GM21737 (cell line): ENCODE measurements around the gene CYTH4.

ENCODE experiments used
- ATAC-seq: cut with Tn5 transposase; IDR thresholded peaks from one replicate; pipeline ENCODE4 v1.9.1; 2021; ENCODE audit warnings: mild to moderate bottlenecking, moderate library complexity; ENCODE audit not compliant: unreplicated experiment

Gene CYTH4

GRCh38 chr22:37269936-37270678, 12.2 kb upstream of the CYTH4 start:
- no peak for ATAC-seq

- ATAC-seq: no peak
Measured at GRCh38 chr22:37270928-37271650, 11.2 kb upstream of the CYTH4 start.

- no peak for ATAC-seq
Measured at GRCh38 chr22:37273126-37273845, 9.0 kb upstream of the CYTH4 start.

GRCh38 chr22:37273846-37274225, 8.5 kb upstream of the CYTH4 start:
- ATAC-seq: no peak

DNA sequence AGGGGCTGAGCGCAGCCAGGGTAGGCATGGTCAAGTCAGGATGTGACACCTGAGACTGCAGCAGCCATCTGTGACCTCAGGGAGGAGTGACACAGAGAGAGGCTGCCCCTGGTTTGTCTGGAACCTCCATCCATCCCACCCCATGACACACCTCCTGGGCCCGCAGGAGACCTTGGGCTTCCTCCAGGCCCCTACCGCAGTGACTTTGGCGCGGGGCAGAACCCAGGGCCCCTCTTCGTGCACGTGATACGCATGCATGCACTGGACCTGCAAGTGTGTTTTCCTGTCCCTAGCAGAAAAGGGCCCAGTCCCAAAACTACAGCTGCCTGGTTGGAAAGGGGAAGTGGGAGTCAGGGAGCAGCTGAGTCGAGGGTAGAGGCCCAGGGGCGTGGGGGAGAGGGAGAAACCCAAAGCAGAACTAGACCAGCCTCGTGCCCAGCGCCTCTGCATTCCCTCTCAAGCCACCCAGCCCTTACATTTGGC, 7.9 kb upstream of the CYTH4 start:
- no peak for ATAC-seq

GRCh38 chr22:37275134-37275533, 7.2 kb upstream of the CYTH4 start:
- no peak for ATAC-seq

DNA sequence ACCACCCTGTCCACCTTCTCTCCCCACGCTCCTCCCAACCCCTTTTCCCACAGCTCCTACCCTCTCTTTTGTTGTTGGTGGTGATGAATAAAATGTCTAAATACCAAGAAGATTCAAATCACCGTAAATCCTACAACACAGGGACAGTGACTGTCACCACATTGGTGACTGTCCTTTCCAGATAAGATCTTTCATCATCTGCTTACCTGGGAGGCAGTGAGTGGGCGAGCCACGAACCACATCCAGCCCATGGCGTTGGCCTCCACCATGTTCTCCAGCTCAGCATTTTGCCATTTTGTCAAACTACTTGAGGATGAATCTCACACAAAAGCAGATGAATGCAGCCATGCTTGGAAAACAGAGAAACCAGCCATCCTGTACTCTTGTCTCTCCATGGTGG, 6.7 kb upstream of the CYTH4 start:
- no peak for ATAC-seq

- ATAC-seq: no peak
Measured at GRCh38 chr22:37276776-37277175, 5.5 kb upstream of the CYTH4 start.

- ATAC-seq: no peak
Measured at GRCh38 chr22:37277384-37277783, 4.9 kb upstream of the CYTH4 start.

DNA sequence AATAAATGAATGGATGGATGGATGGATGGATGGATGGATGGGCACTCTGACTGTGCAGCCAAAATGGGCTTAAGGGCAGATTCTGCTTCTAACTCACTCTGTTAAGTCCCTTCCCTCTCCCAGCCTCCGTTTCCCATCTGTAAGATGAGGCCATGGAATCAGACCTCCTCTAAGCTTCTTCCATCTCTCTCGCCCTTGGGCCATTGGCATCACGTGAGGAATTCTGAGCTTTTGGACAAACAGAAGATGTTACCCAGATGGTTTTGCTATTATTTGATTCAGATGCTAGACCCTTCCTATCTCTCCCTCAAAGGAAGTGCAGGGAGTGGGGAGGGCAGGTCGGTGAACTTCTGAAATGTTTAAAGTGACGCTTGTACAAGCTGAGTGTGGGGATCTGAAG, 4.0 kb upstream of the CYTH4 start:
- ATAC-seq: no peak

DNA sequence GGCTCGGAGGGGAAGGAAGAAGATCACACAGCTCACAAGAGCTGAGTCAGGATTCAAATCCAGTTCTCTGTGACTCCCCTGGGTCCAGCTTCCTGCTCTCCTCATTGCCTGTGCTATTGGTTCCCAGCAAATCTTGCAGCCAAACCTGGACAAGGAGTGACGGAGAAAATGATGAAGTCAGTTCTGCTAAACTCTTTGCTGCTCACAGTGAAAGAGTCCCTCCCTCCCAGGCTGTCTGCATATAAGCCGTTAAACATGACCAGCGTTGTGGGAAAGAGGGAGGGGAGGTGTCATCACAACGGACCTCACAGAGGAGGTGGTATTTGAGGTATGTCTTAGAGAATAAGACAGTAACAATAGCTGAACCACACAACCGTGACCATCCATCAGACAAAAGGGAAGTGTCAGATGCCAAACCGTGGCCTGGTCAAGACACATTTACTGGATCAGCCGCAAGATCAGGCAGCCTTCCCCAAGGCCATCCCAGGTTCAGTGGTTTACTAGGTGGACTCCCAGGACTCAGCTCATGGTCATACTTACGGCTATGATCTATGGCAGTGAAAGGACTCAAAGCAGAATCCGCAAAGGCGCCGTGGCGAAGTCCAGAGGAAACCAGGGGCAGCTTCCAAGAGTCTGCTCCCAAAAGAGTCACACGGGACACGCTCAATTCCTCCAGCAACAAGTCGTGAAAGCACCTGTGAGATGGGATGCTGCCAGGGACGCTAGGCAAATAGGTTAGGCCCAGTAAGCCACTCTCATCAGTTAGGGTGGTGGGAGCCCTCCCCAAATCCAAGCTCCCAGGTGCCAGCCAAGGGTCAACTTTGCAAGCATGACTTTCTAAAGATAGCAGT, 2.8 kb upstream of the CYTH4 start:
- ATAC-seq: no peak

DNA sequence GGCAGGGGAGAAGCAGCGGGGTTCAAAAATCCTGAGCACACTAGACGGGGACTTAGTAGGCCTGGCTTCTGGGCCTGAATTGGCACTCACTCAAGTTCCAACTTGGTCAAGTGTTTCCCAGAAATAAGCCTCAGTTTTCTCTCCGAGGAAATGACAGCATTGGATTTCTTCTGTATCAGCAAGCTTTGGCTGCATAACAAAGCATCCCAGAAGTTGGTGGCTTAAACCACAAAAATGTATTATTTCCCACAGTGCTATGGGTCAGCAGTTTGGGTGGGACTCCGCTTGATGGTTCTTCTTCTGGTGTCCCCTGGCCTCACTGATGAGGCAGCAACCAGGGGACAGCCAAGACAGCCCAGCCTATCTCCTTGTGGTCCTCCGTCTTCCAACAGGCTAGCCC, 1.6 kb upstream of the CYTH4 start:
- ATAC-seq: no peak

GRCh38 chr22:37281195-37281594, 1.1 kb upstream of the CYTH4 start:
- ATAC-seq: no peak

GRCh38 chr22:37281646-37282384, 493 bp upstream of the CYTH4 start:
- no peak for ATAC-seq

GRCh38 chr22:37283393-37283937, 1.2 kb downstream of the CYTH4 start:
- ATAC-seq: no peak

DNA sequence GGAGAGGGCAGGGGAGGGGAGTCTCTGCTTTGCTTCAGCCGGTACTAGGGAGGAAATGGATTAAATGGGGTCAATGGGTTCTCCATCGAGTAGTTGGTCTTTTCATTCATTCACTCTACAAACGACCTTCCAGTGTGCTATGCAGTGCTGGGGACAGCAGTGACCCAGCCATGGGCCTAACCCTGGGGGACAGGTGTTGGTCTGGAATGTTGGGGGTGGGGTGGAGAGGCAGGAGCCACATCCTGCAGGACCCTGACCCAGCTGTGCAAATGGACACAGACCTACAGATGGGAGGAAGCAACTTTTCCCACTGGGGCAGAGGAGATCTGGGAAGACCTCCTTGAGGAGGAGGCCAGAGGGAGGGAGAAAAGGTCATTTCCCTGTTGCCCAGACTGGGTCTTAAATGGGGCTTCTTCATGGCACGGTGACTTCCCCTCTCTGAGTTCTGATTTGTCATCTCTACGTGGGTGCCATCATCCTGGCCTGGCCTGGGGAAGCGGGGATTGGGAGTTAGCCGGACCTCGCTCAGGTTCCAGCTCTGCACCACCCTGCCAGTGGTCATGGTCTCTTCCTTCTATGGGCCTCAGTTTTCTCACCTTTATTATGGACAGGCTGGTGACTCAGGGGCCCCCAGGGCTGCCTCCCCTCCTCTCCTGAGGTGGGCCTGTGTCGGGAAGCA, 2.0 kb downstream of the CYTH4 start:
- ATAC-seq: no peak

GRCh38 chr22:37284805-37285355, 2.6 kb downstream of the CYTH4 start:
- ATAC-seq: no peak

DNA sequence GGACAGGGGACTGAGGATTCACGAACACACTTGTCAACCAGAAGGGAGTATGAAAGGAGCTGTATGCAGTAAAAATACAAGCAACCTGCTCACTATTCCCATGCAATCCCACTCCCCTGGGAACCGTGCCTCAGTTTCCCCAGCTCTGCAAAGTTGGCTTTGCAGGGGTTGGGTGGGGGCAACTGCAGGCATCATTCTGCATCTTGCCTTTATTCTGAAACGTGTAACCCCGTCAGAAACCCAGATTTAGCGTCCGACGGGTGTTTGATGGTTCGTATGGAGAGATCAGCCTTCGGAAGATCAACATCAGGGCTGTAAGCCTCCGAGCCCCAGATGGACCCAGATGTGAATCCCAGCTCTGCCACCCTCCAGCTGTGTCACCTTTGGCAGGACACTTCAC, 3.6 kb downstream of the CYTH4 start:
- ATAC-seq: no peak

DNA sequence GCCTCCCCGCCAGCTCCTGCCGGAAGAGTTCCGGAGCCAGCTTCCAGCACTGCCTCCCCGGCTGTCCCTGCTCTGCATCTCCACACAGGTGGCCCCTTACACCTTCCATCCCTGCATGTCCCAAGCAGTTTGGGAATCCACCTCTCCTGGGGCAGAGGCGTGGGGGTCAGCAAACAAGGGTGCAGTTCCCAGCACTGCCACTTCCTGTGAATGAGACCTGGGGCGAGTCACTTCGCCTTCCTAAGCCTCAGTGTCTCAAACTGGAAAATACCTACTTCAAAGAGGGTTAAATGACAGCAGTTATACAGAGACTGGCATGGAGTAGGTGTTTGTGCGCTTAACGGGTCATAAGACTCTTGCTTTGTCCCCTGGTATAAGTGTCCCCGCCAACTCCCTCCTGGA, 5.2 kb downstream of the CYTH4 start:
- ATAC-seq: no peak
